OCI-M1 (cell line): ENCODE data around the gene KIAA0232.
"Not testable (repeated sequence)": the region's sequence is repeated elsewhere in the genome, so short reads cannot be mapped to it uniquely, and the experiment has no call there.

ENCODE experiments used
- DNase-seq: peaks from one replicate; lab custom pipeline; 2025; lab: John Stamatoyannopoulos, UW

KIAA0232 gene

GRCh38 chr4:6885953-6886557, 103.5 kb downstream of the KIAA0232 start:
- DNase-seq, result peak; percentile 56

- no peak for DNase-seq
Measured at GRCh38 chr4:6886886-6887285, 104.4 kb downstream of the KIAA0232 start.

- DNase-seq, result no peak
Measured at GRCh38 chr4:6887591-6888371, 105.3 kb downstream of the KIAA0232 start.

GRCh38 chr4:6888506-6889071, 106.1 kb downstream of the KIAA0232 start:
- DNase-seq, result no peak

GRCh38 chr4:6889101-6889735, 106.7 kb downstream of the KIAA0232 start:
- no peak for DNase-seq

GRCh38 chr4:6889736-6890324, 107.3 kb downstream of the KIAA0232 start:
- no peak for DNase-seq

GRCh38 chr4:6890358-6890757, 107.8 kb downstream of the KIAA0232 start:
- DNase-seq, result no peak

- not testable (repeated sequence) for DNase-seq
Measured at GRCh38 chr4:6890971-6891370, 108.4 kb downstream of the KIAA0232 start.

- peak; percentile 66 for DNase-seq
Measured at GRCh38 chr4:6891436-6892170, 109.1 kb downstream of the KIAA0232 start.

GRCh38 chr4:6892190-6892908, 109.8 kb downstream of the KIAA0232 start:
- DNase-seq, result peak; percentile 90

- no peak for DNase-seq
Measured at GRCh38 chr4:6892909-6893202, 110.3 kb downstream of the KIAA0232 start.

GRCh38 chr4:6893449-6894085, 111.0 kb downstream of the KIAA0232 start:
- peak; percentile 52 for DNase-seq

GRCh38 chr4:6894086-6894478, 111.6 kb downstream of the KIAA0232 start:
- DNase-seq, result no peak

GRCh38 chr4:6894528-6895498, 112.3 kb downstream of the KIAA0232 start:
- DNase-seq, result no peak

GRCh38 chr4:6896035-6896434, 113.5 kb downstream of the KIAA0232 start:
- no peak for DNase-seq

- DNase-seq, result no peak
Measured at GRCh38 chr4:6898763-6899162, 116.2 kb downstream of the KIAA0232 start.

- DNase-seq, result no peak
Measured at GRCh38 chr4:6900181-6900812, 117.8 kb downstream of the KIAA0232 start.

- DNase-seq, result no peak
Measured at GRCh38 chr4:6900956-6901355, 118.4 kb downstream of the KIAA0232 start.

- DNase-seq, result no peak
Measured at GRCh38 chr4:6901669-6902317, 119.3 kb downstream of the KIAA0232 start.
